C4-2B (cell line): ENCODE results near the gene DZANK1.

Source experiments
- ZFX ChIP-seq: fragments of 450-650 bp; IDR thresholded peaks from 2 replicates; pipeline ENCODE4 v1.6.1; 2017
- TF ChIP-seq, protein P1 (sequence below): fragments of 450-650 bp; conservative IDR thresholded peaks from 2 replicates; pipeline ENCODE4 v1.5.1; 2017; ENCODE audit warnings: mild to moderate bottlenecking

DNA sequence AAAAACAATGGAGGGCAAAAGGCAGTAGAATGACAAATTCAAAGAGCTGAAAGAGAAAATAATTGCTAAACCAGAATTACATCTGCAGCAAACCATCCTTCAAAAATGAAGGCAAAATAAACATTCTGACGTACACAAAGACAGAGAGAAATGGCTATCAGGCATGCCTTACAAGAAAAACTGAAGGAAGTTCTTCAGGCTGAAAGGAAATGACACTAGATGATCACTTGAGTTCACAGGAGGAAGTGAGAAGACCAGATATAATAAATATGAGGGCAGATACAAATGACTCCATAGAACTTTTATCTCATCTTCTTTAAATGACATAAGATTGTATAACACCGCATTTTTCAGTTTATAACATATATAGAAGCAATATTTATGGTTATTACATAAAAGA lies 30.0 kb downstream of the DZANK1 start:
- TF ChIP-seq, protein P1, sequence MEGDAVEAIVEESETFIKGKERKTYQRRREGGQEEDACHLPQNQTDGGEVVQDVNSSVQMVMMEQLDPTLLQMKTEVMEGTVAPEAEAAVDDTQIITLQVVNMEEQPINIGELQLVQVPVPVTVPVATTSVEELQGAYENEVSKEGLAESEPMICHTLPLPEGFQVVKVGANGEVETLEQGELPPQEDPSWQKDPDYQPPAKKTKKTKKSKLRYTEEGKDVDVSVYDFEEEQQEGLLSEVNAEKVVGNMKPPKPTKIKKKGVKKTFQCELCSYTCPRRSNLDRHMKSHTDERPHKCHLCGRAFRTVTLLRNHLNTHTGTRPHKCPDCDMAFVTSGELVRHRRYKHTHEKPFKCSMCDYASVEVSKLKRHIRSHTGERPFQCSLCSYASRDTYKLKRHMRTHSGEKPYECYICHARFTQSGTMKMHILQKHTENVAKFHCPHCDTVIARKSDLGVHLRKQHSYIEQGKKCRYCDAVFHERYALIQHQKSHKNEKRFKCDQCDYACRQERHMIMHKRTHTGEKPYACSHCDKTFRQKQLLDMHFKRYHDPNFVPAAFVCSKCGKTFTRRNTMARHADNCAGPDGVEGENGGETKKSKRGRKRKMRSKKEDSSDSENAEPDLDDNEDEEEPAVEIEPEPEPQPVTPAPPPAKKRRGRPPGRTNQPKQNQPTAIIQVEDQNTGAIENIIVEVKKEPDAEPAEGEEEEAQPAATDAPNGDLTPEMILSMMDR, result no peak
- TF ChIP-seq ZFX, result no peak
